GM12874 (cell line): ENCODE measurements around the gene LRRTM2.

Experiments
- CTCF ChIP-seq: IDR thresholded peaks from 2 replicates; pipeline ENCODE4 v1.5.1; 2011; ENCODE audit warnings: low read depth, mild to moderate bottlenecking, control low read depth, low read length, moderate library complexity; ENCODE audit not compliant: insufficient read depth

LRRTM2 gene

GRCh38 chr5:138878437-138879235 is 3.5 kb upstream of the LRRTM2 start:
- no peak for TF ChIP-seq CTCF

GRCh38 chr5:138876811-138877210 is 1.7 kb upstream of the LRRTM2 start:
- no peak for TF ChIP-seq CTCF

- TF ChIP-seq CTCF, result no peak
Measured at GRCh38 chr5:138875946-138876345, 811 bp upstream of the LRRTM2 start.

GRCh38 chr5:138875552-138875875 is 379 bp upstream of the LRRTM2 start:
- no peak for TF ChIP-seq CTCF

- TF ChIP-seq CTCF, result no peak
Measured at GRCh38 chr5:138874241-138874640, 894 bp downstream of the LRRTM2 start.

GRCh38 chr5:138873466-138874221 is 1.5 kb downstream of the LRRTM2 start:
- TF ChIP-seq CTCF, result no peak

- TF ChIP-seq CTCF, result no peak
Measured at GRCh38 chr5:138872841-138873465, 2.2 kb downstream of the LRRTM2 start.
